Neural progenitor cell (in vitro differentiated cells): ENCODE measurements around the gene ANAPC15.

Source experiments
- CTCF ChIP-seq: fragments of 200-600 bp; sonication (generic); IDR thresholded peaks from 2 replicates; pipeline ENCODE4 v1.5.1; 2017; ENCODE audit warnings: antibody characterized with exemption, mild to moderate bottlenecking
- EZH2 ChIP-seq: fragments of 200-600 bp; sonication (generic); IDR thresholded peaks from 2 replicates; pipeline ENCODE4 v1.6.1; 2017; ENCODE audit warnings: antibody characterized with exemption, mild to moderate bottlenecking, moderate library complexity
- EZH2phosphoT487 ChIP-seq: fragments of 200-600 bp; sonication (generic); IDR thresholded peaks from 2 replicates; pipeline ENCODE4 v1.6.1; 2017; ENCODE audit warnings: antibody characterized with exemption

DNA sequence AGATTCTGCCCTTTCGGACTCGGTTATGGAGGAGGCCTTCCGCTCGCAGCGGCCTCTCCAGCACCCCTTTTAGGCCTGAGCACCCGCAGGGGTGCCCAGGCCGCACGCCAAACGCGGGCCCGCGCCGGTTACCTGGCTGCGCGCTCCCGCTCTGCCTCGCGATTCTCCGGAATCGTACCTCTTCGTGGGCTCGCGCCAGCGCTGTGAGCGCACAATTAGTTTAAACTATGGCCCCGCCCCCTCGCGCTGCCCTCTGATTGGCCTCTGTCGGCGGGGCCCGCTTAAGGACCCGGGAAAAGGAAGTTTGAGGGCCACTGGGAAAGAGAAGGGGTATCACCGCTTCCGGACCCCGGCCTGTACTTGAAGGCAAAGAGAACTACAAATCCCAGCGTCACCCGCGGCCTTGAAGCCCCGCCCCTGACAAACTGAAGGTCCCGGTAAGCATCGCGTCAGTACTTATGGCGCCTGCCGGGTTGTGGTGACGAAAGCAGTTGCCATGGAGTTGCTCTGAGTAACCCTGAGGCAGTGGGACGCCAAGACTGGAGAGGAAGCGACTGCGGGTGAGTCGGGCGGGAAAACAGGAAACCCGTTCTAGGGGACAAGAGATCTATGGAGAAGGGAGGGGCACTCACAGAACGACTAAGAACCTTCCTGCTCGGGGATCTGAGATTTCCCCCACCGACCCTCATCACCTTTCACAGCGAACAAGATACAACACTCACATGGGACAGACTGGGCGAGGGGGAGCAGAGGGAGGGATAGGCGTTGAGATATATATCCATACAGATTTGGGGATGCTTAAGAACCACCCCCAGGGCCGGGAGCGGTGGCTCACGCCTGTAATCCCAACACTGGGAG is 31.9 kb downstream of the ANAPC15 start, which contains the start of the genes LRRC51 and NUMA1:
- TF ChIP-seq CTCF (no peak), EZH2 (no peak), EZH2phosphoT487 (no peak)
